Mesothelial cell of epicardium (in vitro differentiated cells): ENCODE results near the gene GLIPR2. TPM values are rescaled to one million over a fixed set of nuclear protein-coding genes. Genes with fewer than 3 reads are reported as not detected.
"Not testable (repeated sequence)": the region's sequence is repeated elsewhere in the genome, so short reads cannot be mapped to it uniquely, and the experiment has no call there.

Source experiments
- DNase-seq, 2 experiments: peaks; one replicate each; pipeline ENCODE4 v3.0.0; 2021; ENCODE audit warnings: low spot score in 2 of 2; ENCODE audit not compliant: unreplicated experiment in 2 of 2
- H3K27ac Mint-ChIP-seq: 2 replicates; pipeline ENCODE4 v1.8.0; 2021; ENCODE audit warnings: mixed read lengths
- H3K27me3 Mint-ChIP-seq: 2 replicates; pipeline ENCODE4 v1.8.0; 2021; ENCODE audit warnings: low read depth, mixed read lengths
- H3K36me3 Mint-ChIP-seq: 2 replicates; pipeline ENCODE4 v1.8.0; 2021; ENCODE audit warnings: mixed read lengths
- H3K4me1 Mint-ChIP-seq: 2 replicates; pipeline ENCODE4 v1.8.0; 2021; ENCODE audit warnings: mixed read lengths
- H3K4me3 Mint-ChIP-seq: 2 replicates; pipeline ENCODE4 v1.8.0; 2021; ENCODE audit warnings: mild to moderate bottlenecking, moderate library complexity, mixed read lengths
- H3K9me3 Mint-ChIP-seq: 2 replicates; pipeline ENCODE4 v1.8.0; 2021; ENCODE audit warnings: mixed read lengths
- CTCF ChIP-seq: fragments of 200-600 bp; sonication (generic); IDR thresholded peaks from one replicate; pipeline ENCODE4 v1.5.0; 2021; ENCODE audit warnings: antibody characterized with exemption; ENCODE audit not compliant: unreplicated experiment
- total RNA-seq: library from RNA; stranded (reverse); gene quantifications from 3 replicates; pipeline ENCODE4 v1.2.1, GENCODE V29; 2021

GLIPR2 gene, protein sequence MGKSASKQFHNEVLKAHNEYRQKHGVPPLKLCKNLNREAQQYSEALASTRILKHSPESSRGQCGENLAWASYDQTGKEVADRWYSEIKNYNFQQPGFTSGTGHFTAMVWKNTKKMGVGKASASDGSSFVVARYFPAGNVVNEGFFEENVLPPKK
- total RNA-seq = 31.3 to 34.1 TPM (median 33.3 TPM) in 3 replicates

- peaks cover 33% of the 10 kb centered on the region for H3K27me3 Mint-ChIP-seq
- peaks cover 28% of the 10 kb centered on the region for H3K4me1 Mint-ChIP-seq
- DNase-seq = peak; percentile 43 to 65
- H3K36me3 Mint-ChIP-seq = no peaks in the 10 kb centered on the region
- no peaks in the 10 kb centered on the region for H3K9me3 Mint-ChIP-seq
- H3K4me3 Mint-ChIP-seq = peak within 1 kb of the TSS; percentile 84
- TF ChIP-seq CTCF = no peak
- H3K27ac Mint-ChIP-seq = peak within 1 kb of the TSS; percentile 23
These were observed at the start of gene GLIPR2 for GRCh38 chr9:36136272-36136893. Gene GLIPR2 (plus strand): TSS chr9:36136733. CDS start chr9:36136779, 46 bp downstream.

DNA sequence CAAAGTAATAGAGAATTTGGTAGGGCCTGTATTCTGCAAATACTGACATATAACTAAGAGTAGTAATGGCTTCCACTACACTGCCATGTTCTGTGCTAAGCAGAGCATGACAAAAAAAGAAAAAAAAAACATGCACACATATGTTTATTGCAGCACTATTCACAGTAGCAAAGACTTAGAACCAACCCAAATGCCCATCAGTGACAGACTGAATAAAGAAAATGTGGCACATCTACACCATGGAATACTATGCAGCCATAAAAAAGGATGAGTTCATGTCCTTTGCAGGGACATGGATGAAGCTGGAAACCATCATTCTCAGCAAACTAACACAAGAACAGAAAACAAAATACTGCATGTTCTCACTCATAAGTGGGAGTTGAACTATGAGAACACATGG lies 49.5 kb upstream of the GLIPR2 start:
- not testable (repeated sequence) for H3K9me3 Mint-ChIP-seq

DNA sequence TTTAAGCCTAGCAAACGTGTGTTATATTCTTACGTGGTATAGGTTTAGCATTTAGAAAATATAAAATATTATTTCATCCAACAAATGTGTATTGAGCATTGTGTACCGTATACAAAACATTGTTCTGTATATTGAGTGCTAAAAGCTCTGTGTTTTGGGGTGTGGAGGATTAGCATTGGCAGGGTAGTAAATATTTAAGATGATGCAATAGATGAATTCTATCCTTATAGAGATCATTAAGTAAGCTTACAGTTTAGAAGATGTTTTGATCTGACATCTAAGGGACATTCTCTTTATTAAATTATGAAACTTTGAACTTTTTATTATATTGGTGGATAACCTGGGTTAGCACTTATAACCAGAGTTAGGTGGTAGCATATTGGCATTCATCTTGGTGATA lies 48.5 kb upstream of the GLIPR2 start:
- H3K4me1 Mint-ChIP-seq = peaks cover 15% of the 10 kb centered on the region
- DNase-seq = no peak
- peaks cover 22% of the 10 kb centered on the region for H3K36me3 Mint-ChIP-seq
- no peak overlapping the region for H3K27ac Mint-ChIP-seq
- peaks cover 6% of the 10 kb centered on the region for H3K9me3 Mint-ChIP-seq
- no peak overlapping the region for H3K4me3 Mint-ChIP-seq
- no peak for TF ChIP-seq CTCF
- H3K27me3 Mint-ChIP-seq = no peaks in the 10 kb centered on the region

More for the DNA sequence above, 49.5 kb upstream of the GLIPR2 start:
- not testable (repeated sequence) for H3K27me3 Mint-ChIP-seq, DNase-seq, H3K27ac Mint-ChIP-seq, H3K4me3 Mint-ChIP-seq
- Mint-ChIP-seq H3K4me1 (peaks cover 15% of the 10 kb centered on the region), H3K36me3 (peaks cover 21% of the 10 kb centered on the region)

DNA sequence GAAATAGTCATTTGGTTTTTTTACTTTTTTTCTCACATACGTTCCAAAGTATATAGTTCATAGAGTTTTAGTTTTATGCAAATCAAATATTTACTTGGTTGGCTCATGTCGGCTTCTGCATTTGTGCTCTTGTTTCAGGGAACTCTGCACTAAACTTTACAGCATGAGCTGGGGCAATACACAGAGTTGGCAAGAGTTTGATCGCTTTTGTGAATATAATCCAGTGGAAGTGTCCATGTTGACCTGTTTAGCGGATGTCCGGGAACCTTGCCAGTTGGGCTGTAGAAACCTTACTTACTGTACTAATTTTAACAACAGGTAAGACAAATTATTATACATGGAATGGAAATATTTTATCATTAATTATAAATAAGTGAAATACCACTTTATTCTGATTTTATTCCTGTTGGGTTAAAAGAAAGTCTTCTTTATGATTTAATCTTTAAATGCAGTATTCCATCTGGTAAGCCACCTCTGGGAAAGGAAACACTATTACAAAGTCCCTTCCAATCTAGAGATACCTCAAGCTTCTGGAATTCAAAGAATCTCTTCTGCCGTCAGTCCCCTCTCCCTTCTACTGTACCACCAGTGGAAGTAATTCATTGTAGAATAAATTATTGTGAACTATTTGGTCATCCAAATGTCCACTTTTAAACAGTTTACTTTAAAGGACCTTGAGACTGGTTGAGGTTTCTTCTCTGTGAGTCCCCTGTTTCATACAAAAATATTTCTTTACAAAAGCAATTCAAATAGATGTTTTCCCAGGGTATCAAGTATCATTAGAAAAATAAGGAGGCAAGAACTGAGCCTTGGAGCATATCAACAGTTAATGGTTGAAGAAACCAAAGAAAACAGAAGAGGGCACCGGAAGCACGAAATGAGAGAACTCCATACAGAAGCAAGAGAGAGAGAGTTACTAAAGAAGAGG lies 45.2 kb upstream of the GLIPR2 start:
- Mint-ChIP-seq H3K36me3 (peaks cover 19% of the 10 kb centered on the region), H3K4me1 (peaks cover 15% of the 10 kb centered on the region), H3K27me3 (no peaks in the 10 kb centered on the region), H3K9me3 (peaks cover 4% of the 10 kb centered on the region), H3K4me3 (no peak overlapping the region), H3K27ac (peak overlapping the region; percentile 94)
- no peak for TF ChIP-seq CTCF
- no peak for DNase-seq

- Mint-ChIP-seq H3K4me3 (no peak overlapping the region), H3K27ac (peak overlapping the region; percentile 94), H3K36me3 (peaks cover 12% of the 10 kb centered on the region), H3K9me3 (no peaks in the 10 kb centered on the region), H3K27me3 (no peaks in the 10 kb centered on the region), H3K4me1 (peaks cover 15% of the 10 kb centered on the region)
- DNase-seq = no peak
- TF ChIP-seq CTCF = no peak
These were observed 44.5 kb upstream of the GLIPR2 start for GRCh38 chr9:36092014-36092413.
